HG03342 (cell line): ENCODE measurements around the gene TLNRD1.
"Not testable (repeated sequence)": the region's sequence is repeated elsewhere in the genome, so short reads cannot be mapped to it uniquely, and the experiment has no call there.

Experiments
- ATAC-seq: cut with Tn5 transposase; IDR thresholded peaks from one replicate; pipeline ENCODE4 v1.9.1; 2021; ENCODE audit warnings: mild to moderate bottlenecking, moderate library complexity; ENCODE audit not compliant: unreplicated experiment

Gene TLNRD1

DNA sequence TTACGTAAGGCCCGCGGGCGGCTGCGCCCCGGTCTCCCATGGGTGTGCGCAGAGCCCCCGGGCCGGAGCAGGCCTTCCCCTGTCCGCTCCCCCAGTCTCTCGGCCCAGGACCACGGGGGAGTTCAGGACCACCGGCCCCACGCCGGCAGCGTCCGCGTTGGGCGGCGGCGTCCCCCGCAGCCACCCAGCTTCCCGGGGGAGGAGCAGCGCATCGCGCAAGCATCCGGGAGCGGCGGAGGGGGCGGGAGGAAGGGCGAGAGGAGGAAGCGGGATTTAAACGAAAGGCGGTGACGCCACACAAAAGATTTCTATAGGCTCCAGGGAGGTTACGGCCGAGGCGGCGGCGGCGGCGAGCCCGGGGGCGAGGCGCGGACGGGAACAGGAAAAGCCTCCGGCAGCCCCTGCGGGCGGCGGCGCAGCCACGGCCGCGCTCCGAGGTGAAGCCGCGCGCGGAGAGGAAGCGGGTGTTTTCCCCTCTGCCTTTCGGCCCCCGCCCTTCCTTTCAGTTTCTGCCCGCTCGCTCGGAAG, at the start of gene TLNRD1:
Gene TLNRD1, plus strand, starts transcription at position 300 of the 528 bp plus-strand sequence. CDS start 1,349 bp downstream, outside the sequence.
- ATAC-seq, result peak; percentile 54

- ATAC-seq, result no peak
Observed at GRCh38 chr15:80951941-80952340, 48.8 kb upstream of the TLNRD1 start.

GRCh38 chr15:80953001-80953952, 47.4 kb upstream of the TLNRD1 start:
- ATAC-seq, result no peak

- no peak for ATAC-seq
Observed at GRCh38 chr15:80953953-80954778, 46.6 kb upstream of the TLNRD1 start.

DNA sequence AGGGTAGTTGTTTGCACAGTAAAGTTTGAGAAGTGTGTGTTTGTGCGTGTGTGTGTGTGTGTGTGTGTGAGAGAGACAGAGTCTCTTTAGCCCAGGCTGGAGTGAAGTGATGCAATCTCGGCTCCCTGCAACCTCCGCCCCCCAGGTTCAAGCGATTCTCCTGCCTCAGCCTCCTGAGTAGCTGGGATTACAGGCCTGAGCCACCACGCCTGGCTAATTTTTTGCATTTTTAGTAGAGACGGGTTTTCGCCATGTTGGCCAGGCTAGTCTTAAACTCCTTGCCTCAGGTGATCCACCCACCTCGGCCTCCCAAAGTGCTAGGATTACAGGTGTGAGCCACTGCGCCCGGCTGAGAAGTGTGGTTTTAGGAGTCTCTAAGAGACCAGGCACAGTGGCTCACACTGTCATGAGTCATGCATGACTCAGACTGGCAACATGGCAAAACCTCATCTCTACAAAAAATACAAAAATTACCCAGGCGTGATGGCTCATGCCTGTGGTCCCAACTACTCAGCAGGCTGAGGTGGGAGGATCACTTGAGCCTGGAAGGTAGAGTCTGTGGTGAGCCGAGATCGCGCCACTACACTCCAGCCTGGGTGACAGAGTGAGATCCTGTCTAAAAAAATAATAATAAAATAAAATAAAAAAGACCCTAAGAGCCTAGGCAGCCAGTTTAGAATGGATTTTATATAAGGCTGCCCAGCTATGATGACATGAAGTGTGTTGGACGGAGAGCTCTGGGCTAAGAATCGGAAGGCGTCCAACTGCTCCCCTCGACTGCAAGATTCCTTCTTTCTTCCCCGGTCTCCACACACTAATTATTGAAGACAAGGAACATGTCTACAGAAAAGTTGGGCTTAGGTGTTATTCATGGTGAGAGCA, 44.9 kb upstream of the TLNRD1 start:
- not testable (repeated sequence) for ATAC-seq

DNA sequence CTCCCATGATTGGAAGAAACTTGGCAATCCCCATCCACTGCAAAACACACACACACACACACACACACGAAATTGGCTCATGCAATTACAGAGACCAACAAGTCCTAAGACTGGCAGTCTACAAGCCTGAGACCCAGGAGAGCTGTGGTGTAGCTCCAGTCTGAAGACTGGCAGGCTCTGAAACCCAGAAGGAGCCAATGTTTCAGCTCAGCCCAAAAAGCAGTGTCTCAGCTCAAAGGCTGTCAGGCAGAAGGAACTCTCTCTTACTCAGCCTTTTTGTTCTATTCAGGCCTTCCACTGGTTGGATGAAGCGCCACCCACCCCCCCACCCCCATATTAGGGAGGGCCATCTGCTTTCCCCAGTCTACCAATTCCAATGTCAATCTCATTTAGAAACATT, 43.2 kb upstream of the TLNRD1 start:
- ATAC-seq, result no peak

GRCh38 chr15:80957976-80958375, 42.7 kb upstream of the TLNRD1 start:
- no peak for ATAC-seq

DNA sequence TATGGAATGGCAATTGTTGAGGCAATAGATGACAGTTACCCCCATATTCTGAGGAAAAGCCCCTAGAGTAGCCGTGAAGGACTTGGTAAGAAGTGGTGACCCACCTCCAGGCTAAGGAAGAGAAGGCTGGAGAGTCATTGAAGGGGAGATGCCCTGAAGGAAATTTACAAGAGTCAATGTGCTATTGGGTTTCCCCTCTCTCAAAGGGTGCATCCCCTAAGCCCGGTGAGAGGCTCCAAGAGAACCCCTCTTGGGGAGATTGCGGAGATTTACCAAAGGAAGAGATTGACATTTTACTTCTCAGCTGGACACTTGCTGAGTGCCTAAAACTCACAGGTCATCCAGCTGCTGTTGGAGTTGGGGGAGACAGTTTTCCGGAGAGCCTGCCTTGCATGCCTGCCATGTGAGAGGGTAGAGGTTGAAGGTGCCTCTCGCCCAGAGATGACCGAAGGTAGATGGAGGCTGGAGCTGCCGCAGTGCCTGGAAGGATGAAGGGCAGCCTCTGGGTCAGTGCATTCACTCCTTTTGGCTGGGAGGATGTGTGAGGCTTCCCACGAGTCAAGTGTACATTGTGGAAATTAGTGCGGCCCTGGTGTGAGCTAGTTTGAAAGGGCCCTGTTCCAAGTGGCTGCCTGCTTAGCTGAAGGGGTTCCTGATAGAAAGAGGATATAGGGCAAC, 41.8 kb upstream of the TLNRD1 start:
- ATAC-seq, result no peak

DNA sequence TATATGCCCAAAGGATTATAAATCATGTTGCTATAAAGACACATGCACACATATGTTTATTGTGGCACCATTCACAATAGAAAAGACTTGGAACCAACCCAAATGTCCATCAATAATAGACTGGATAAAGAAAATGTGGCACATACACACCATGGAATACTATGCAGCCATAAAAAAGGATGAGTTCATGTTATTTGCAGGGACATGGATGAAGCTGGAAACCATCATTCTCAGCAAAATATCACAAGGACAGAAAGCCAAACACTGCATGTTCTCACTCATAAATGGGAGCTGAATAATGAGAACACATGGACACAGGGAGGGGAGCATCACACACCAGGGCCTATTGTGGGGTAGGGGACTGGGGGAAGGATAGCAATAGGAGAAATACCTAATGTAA, 35.3 kb upstream of the TLNRD1 start:
- not testable (repeated sequence) for ATAC-seq

DNA sequence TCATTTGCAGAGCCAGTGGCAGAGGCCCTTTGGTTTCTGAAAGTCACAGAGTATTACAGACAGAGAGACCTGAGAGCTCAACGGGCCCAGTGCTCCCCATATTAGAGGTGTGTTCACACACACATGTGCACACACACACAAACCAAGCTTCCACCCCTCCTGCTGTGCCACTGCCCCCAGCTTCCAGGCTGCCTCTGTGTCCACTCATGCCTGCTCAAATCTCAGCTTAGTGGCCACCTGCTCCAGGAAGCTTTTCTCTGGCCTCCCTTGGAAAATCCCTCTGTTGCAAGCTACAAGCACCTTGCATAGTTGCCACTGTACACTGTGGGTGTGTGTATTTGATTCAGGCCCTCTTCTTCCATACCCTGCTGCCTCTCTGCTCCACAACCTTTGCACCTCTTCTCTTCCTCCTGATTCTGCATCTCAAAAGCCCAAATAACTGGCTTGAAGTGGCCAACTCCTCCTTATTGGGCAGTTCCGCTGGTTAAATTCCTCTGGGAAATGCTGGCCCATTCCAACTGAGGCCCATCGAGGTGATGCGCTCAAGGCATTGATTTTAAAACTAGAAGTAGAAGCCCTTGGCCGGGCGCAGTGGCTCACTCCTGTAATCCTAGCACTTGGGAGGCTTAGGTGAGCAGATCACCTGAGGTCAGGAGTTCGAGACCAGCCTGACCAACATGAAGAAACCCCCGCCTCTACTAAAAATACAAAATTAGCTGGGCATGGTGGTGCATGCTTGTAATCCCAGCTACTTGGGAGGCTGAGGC, 34.1 kb upstream of the TLNRD1 start:
- no peak for ATAC-seq

GRCh38 chr15:80967451-80967850, 33.3 kb upstream of the TLNRD1 start:
- ATAC-seq, result no peak

- ATAC-seq, result no peak
Observed at GRCh38 chr15:80967991-80968510, 32.7 kb upstream of the TLNRD1 start.

- ATAC-seq, result no peak
Observed at GRCh38 chr15:80969316-80969715, 31.4 kb upstream of the TLNRD1 start.

- ATAC-seq, result peak; percentile 63
Observed at GRCh38 chr15:80970018-80970657, 30.6 kb upstream of the TLNRD1 start.

GRCh38 chr15:80970658-80971057, 30.1 kb upstream of the TLNRD1 start:
- no peak for ATAC-seq

GRCh38 chr15:80971143-80971542, 29.6 kb upstream of the TLNRD1 start:
- ATAC-seq, result no peak

GRCh38 chr15:80972276-80972675, 28.4 kb upstream of the TLNRD1 start:
- ATAC-seq, result no peak

- ATAC-seq, result no peak
Observed at GRCh38 chr15:80974914-80975313, 25.8 kb upstream of the TLNRD1 start.
